HG02588 (cell line): ENCODE results near the gene LRRC46.

Experiments used
- ATAC-seq: cut with Tn5 transposase; IDR thresholded peaks from one replicate; pipeline ENCODE4 v1.9.1; 2021; ENCODE audit warnings: mild to moderate bottlenecking, moderate library complexity; ENCODE audit not compliant: unreplicated experiment

Gene LRRC46

GRCh38 chr17:47875011-47875985, 43.8 kb downstream of the LRRC46 start:
- no peak for ATAC-seq

- ATAC-seq: no peak
Measured at GRCh38 chr17:47877368-47878034, 46.0 kb downstream of the LRRC46 start.

GRCh38 chr17:47878203-47879027, 46.9 kb downstream of the LRRC46 start:
- no peak for ATAC-seq

GRCh38 chr17:47879028-47879585, 47.6 kb downstream of the LRRC46 start:
- ATAC-seq: no peak

GRCh38 chr17:47879776-47880454, 48.4 kb downstream of the LRRC46 start:
- ATAC-seq: no peak

- no peak for ATAC-seq
Measured at GRCh38 chr17:47882247-47882646, 50.8 kb downstream of the LRRC46 start.

- no peak for ATAC-seq
Measured at GRCh38 chr17:47882695-47883588, 51.5 kb downstream of the LRRC46 start.

GRCh38 chr17:47883589-47884426, 52.3 kb downstream of the LRRC46 start:
- no peak for ATAC-seq

GRCh38 chr17:47884427-47884740, 52.9 kb downstream of the LRRC46 start:
- ATAC-seq: no peak

- ATAC-seq: no peak
Measured at GRCh38 chr17:47884905-47885730, 53.6 kb downstream of the LRRC46 start.
